ENCODE data around the gene DOK6. TPM values are rescaled to one million over a fixed set of nuclear protein-coding genes. Genes with fewer than 3 reads are reported as not detected.

DOK6 gene
- total and polyA plus RNA-seq, 2 of the 13 experiments (the other 11 are each of a cell fraction or from before 2014, with no cell fraction given): 17.0 to 17.2 TPM

GRCh38 chr18:69727912-69728572 is 327.4 kb downstream of the DOK6 start:
- DNase-seq (ENCODE audit: low spot score): no peak
- Histone ChIP-seq H2AFZ (ENCODE audit: low read length) (no peak overlapping the region), H4K20me1 (ENCODE audit: insufficient read depth, low read length) (no peaks in the 10 kb centered on the region), H3K9ac (ENCODE audit: insufficient read depth, low read depth, low read length) (no peak overlapping the region), H3K4me2 (ENCODE audit: low read depth, low read length) (no peak overlapping the region), H3K36me3 (replicated peaks in 1 of 2; ENCODE audit: control insufficient read depth in 1 of 2, insufficient read depth in 2 of 2, low read length in 2 of 2) (no peaks in the 10 kb centered on the region), H3K4me3 (replicated peaks in 1 of 3; ENCODE audit: insufficient read depth in 1 of 3, low read depth in 2 of 3, low read length in 3 of 3) (no peak overlapping the region), H3K4me1 (ENCODE audit: insufficient read depth, low read length) (peaks cover 24% of the 10 kb centered on the region), H3K27me3 (ENCODE audit: control insufficient read depth in 1 of 2, insufficient read depth in 2 of 2, low read length in 2 of 2) (no peaks in the 10 kb centered on the region), H3K79me2 (ENCODE audit: insufficient read depth, low read length) (no peaks in the 10 kb centered on the region), H3K9me3 (ENCODE audit: low read length) (no peaks in the 10 kb centered on the region), H3K27ac (ENCODE audit: extremely low read length, insufficient read depth, low read length) (no peak overlapping the region)
- ChIA-PET CTCF (ENCODE audit: low intra/inter-chr PET ratio, low total read pairs) (no interaction called here), POLR2A (no interaction called here)
- 95% methylated on average over 5 of the region's 5 CpGs for WGBS (ENCODE audit: low lambda C conversion rate)
- intact Hi-C loops (cut with micrococcal nuclease; ENCODE audit: unreplicated experiment): no loop called here
- ATAC-seq: no peak
- TF ChIP-seq ZNF576 (CRISPR knock-in tag; IDR thresholded peaks at IDR 0.05): no peak
- no peak for TF ChIP-seq ZNF691 (CRISPR knock-in tag; IDR thresholded peaks at IDR 0.05; ENCODE audit: borderline replicate concordance, low read depth)
- no peak for TF ChIP-seq NFATC3 (CRISPR knock-in tag; IDR thresholded peaks at IDR 0.05)
- no peak for TF ChIP-seq TSC22D2 (CRISPR knock-in tag; IDR thresholded peaks at IDR 0.05; ENCODE audit: borderline replicate concordance)
- no peak for TF ChIP-seq NCOA1 (CRISPR knock-in tag; IDR thresholded peaks at IDR 0.05)
- TF ChIP-seq PRPF4 (IDR thresholded peaks at IDR 0.05; ENCODE audit: low read depth, low read length, poor library complexity, severe bottlenecking): no peak
- no peak for TF ChIP-seq ZNF503 (CRISPR knock-in tag; IDR thresholded peaks at IDR 0.05)
- TF ChIP-seq ZNF414 (CRISPR knock-in tag; IDR thresholded peaks at IDR 0.05): no peak
- TF ChIP-seq NFIB (CRISPR knock-in tag; IDR thresholded peaks at IDR 0.05; ENCODE audit: borderline replicate concordance): no peak
- no peak for TF ChIP-seq CREBL2 (CRISPR knock-in tag; IDR thresholded peaks at IDR 0.05; ENCODE audit: borderline replicate concordance)
- TF ChIP-seq NR2F1 (CRISPR knock-in tag; IDR thresholded peaks at IDR 0.05): no peak
- TF ChIP-seq ZNF530 (CRISPR knock-in tag; IDR thresholded peaks at IDR 0.05; ENCODE audit: low read depth): no peak
- BruUV-seq (replicated peaks): no TSS peak
- in situ Hi-C loops (cut with HindIII; ENCODE audit: extremely low pct_ligation_motif_present, low pct_unique_long_range_greater_than_20kb): no loop called here
- no peak for FAIRE-seq
